Common myeloid progenitor, CD34-positive (primary cell): ENCODE results near the gene MYOCD.

Experiments used
- CTCF ChIA-PET: fragments of 350-600 bp; sonication (Branson Sonifier 250); formaldehyde crosslinking; loops from one replicate; lab custom pipeline; 2021; ENCODE audit warnings: antibody characterized with exemption; lab: Charles Lee
- POLR2A ChIA-PET: fragments of 350-600 bp; sonication (Branson Sonifier 250); formaldehyde crosslinking; loops from one replicate; lab custom pipeline; 2021; ENCODE audit warnings: antibody characterized with exemption; lab: Charles Lee
- DNase-seq, 3 donors: peaks; one replicate each; pipeline versions ENCODE4 v3.0.0 to v3.0.0-alpha.2; 2013
- H3K27ac ChIP-seq, 2 experiments: 1 replicate in 1 of 2; 2 replicates in 1 of 2; pipeline ENCODE4 v1.7.0; 2013; ENCODE audit warnings: inconsistent platforms in 2 of 2, low read length in 2 of 2, mild to moderate bottlenecking in 2 of 2, low read depth in 1 of 2, moderate library complexity in 1 of 2; ENCODE audit not compliant: severe bottlenecking in 2 of 2, insufficient read depth in 1 of 2, poor library complexity in 1 of 2
- H3K27me3 ChIP-seq, 5 experiments: replicated peaks in 2 of 5; 1 replicate in 3 of 5; 2 replicates in 2 of 5; pipeline versions ENCODE4 v1.6.1 to v1.7.0; 2013; ENCODE audit warnings: low read length in 4 of 5, mild to moderate bottlenecking in 2 of 5, moderate library complexity in 2 of 5, inconsistent platforms in 1 of 5; ENCODE audit not compliant: insufficient read depth in 5 of 5, control insufficient read depth in 4 of 5
- H3K36me3 ChIP-seq, 4 experiments: 1 replicate in 2 of 4; 2 replicates in 2 of 4; pipeline versions ENCODE4 v1.6.1 to v1.7.0; 2013; ENCODE audit warnings: low read length in 3 of 4, control low read depth in 1 of 4, mild to moderate bottlenecking in 1 of 4; ENCODE audit not compliant: control insufficient read depth in 4 of 4, insufficient read depth in 4 of 4
- H3K4me1 ChIP-seq, 4 experiments: 1 replicate in 3 of 4; 2 replicates in 1 of 4; pipeline versions ENCODE4 v1.6.1 to v1.7.1; 2013; ENCODE audit warnings: low read length in 3 of 4, mild to moderate bottlenecking in 3 of 4, control low read depth in 1 of 4, inconsistent platforms in 1 of 4, moderate library complexity in 1 of 4; ENCODE audit not compliant: control insufficient read depth in 4 of 4, insufficient read depth in 4 of 4; ENCODE audit errors: control extremely low read depth in 1 of 4
- H3K4me3 ChIP-seq, 7 experiments: 1 replicate in 4 of 7; 2 replicates in 3 of 7; pipeline versions ENCODE4 v1.5.1 to v1.7.0; 2013; ENCODE audit warnings: mild to moderate bottlenecking in 7 of 7, low read length in 6 of 7, moderate library complexity in 6 of 7, inconsistent platforms in 2 of 7, low read depth in 2 of 7, control low read depth in 1 of 7; ENCODE audit not compliant: insufficient read depth in 4 of 7, control insufficient read depth in 1 of 7; ENCODE audit errors: extremely low read depth in 1 of 7
- H3K9me3 ChIP-seq, 5 experiments: 1 replicate in 4 of 5; 2 replicates in 1 of 5; pipeline versions ENCODE4 v1.6.1 to v1.7.1; 2013; ENCODE audit warnings: low read length in 4 of 5, mild to moderate bottlenecking in 2 of 5, inconsistent platforms in 1 of 5, low read depth in 1 of 5, moderate library complexity in 1 of 5; ENCODE audit not compliant: control insufficient read depth in 4 of 5, insufficient read depth in 2 of 5; ENCODE audit errors: control extremely low read depth in 1 of 5
- WGBS: methylation state at CpG from one replicate; pipeline ENCODE4 v1.1.5; 2013; ENCODE audit not compliant: insufficient coverage; 5-methylcytosine and 5-hydroxymethylcytosine counted together

The MYOCD gene

GRCh38 chr17:12732366-12732765 is 66.7 kb downstream of the MYOCD start:
- H3K4me3 ChIP-seq, result no peak overlapping the region
- H3K9me3 ChIP-seq, result no peaks in the 10 kb centered on the region
- 95% methylated on average over 6 of the region's 8 CpGs for WGBS
- no peak for DNase-seq
- no peaks in the 10 kb centered on the region for H3K36me3 ChIP-seq
- peaks cover 0 to 4% (median 0%) of the 10 kb centered on the region in 5 experiments for H3K27me3 ChIP-seq
- H3K4me1 ChIP-seq, result no peaks in the 10 kb centered on the region
- CTCF ChIA-PET, result no interaction called here
- no peak overlapping the region for H3K27ac ChIP-seq
- POLR2A ChIA-PET, result no interaction called here

GRCh38 chr17:12734926-12735325 is 69.2 kb downstream of the MYOCD start:
- no peaks in the 10 kb centered on the region for H3K36me3 ChIP-seq
- H3K27ac ChIP-seq, result no peak overlapping the region
- H3K9me3 ChIP-seq, result no peaks in the 10 kb centered on the region
- POLR2A ChIA-PET, result no interaction called here
- DNase-seq, result no peak
- H3K27me3 ChIP-seq, result peaks cover 0 to 7% (median 0%) of the 10 kb centered on the region in 5 experiments
- WGBS, result 79% methylated on average over 2 of the region's 7 CpGs
- no peaks in the 10 kb centered on the region for H3K4me1 ChIP-seq
- CTCF ChIA-PET, result no interaction called here
- H3K4me3 ChIP-seq, result no peak overlapping the region

- WGBS, result 87% methylated on average over 6 of the region's 8 CpGs
- ChIA-PET CTCF (no interaction called here), POLR2A (no interaction called here)
- H3K36me3 ChIP-seq, result no peaks in the 10 kb centered on the region
- H3K4me1 ChIP-seq, result no peaks in the 10 kb centered on the region
- no peak for DNase-seq
- no peaks in the 10 kb centered on the region for H3K9me3 ChIP-seq
- no peak overlapping the region for H3K27ac ChIP-seq
- H3K4me3 ChIP-seq, result no peak overlapping the region
- peaks cover 0 to 7% (median 0%) of the 10 kb centered on the region in 5 experiments for H3K27me3 ChIP-seq
These were observed 69.8 kb downstream of the MYOCD start for GRCh38 chr17:12735517-12735916.

DNA sequence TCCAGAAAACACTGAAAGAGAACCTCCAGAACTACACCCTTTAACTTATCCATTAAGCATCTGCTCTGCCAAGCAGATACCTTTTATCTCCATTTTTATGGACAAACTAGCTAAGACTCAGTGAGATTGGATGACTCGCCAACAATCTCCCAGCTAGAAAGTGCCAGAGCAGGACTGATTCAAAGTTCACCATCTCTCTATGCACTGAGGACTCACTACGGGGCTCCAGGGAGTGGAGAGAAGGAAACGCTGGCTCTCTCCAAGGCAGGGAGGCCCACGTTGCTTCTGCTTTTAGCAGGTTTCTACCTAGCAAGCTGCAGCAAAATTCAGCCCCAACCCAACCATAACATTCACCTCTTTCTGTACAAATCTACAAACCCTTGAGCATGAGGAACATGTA is 70.8 kb downstream of the MYOCD start:
- no peak overlapping the region for H3K4me3 ChIP-seq
- peaks cover 0 to 7% (median 0%) of the 10 kb centered on the region in 5 experiments for H3K27me3 ChIP-seq
- CTCF ChIA-PET, result no interaction called here
- WGBS, result 70% methylated on average over 2 of the region's 4 CpGs
- no peaks in the 10 kb centered on the region for H3K9me3 ChIP-seq
- DNase-seq, result no peak
- no peak overlapping the region for H3K27ac ChIP-seq
- H3K36me3 ChIP-seq, result no peaks in the 10 kb centered on the region
- POLR2A ChIA-PET, result no interaction called here
- H3K4me1 ChIP-seq, result no peaks in the 10 kb centered on the region

GRCh38 chr17:12737740-12738469 is 72.2 kb downstream of the MYOCD start:
- H3K36me3 ChIP-seq, result no peaks in the 10 kb centered on the region
- no peak overlapping the region for H3K4me3 ChIP-seq
- CTCF ChIA-PET, result interaction anchor here (1.4 kb wide), 1 partner anchor 192 kb away, joined by 3 read pairs; no protein-coding TSS in a partner anchor
- no peaks in the 10 kb centered on the region for H3K4me1 ChIP-seq
- no peak for DNase-seq
- no peaks in the 10 kb centered on the region for H3K9me3 ChIP-seq
- POLR2A ChIA-PET, result no interaction called here
- 94% methylated on average over 4 of the region's 7 CpGs for WGBS
- peaks cover 0 to 7% (median 0%) of the 10 kb centered on the region in 5 experiments for H3K27me3 ChIP-seq
- no peak overlapping the region for H3K27ac ChIP-seq

DNA sequence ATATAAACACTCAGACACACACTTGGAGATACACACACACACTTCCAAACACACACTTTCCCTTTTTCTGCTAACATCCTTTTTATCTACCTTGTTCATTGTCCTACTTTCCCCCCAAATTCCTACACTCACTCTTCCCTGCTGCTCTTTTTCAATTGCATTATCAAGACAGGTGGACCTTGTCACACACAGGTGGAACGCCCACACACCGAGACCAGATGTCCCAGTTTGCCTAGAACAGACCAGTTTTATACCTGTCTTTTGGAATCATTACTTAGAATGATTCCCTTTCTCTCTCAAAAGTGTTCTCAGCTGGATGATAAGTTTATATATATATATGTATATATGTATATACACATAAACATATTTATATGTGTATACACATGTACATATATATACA is 72.9 kb downstream of the MYOCD start:
- WGBS, result no CpG with 5 or more reads among the region's 2 CpGs
- no peak overlapping the region for H3K4me3 ChIP-seq

GRCh38 chr17:12739500-12739899 is 73.8 kb downstream of the MYOCD start:
- 75% methylated on average over 1 of the region's 4 CpGs for WGBS
- ChIA-PET POLR2A (no interaction called here), CTCF (no interaction called here)
- Histone ChIP-seq H3K4me3 (no peak overlapping the region), H3K9me3 (no peaks in the 10 kb centered on the region), H3K4me1 (no peaks in the 10 kb centered on the region), H3K27me3 (peaks cover 0 to 7% (median 0%) of the 10 kb centered on the region in 5 experiments), H3K36me3 (no peaks in the 10 kb centered on the region), H3K27ac (no peak overlapping the region)
- DNase-seq, result no peak

More for the DNA sequence above, 72.9 kb downstream of the MYOCD start:
- Histone ChIP-seq H3K4me1 (no peaks in the 10 kb centered on the region), H3K27me3 (peaks cover 0 to 7% (median 0%) of the 10 kb centered on the region in 5 experiments), H3K9me3 (no peaks in the 10 kb centered on the region), H3K27ac (no peak overlapping the region), H3K36me3 (no peaks in the 10 kb centered on the region)
- POLR2A ChIA-PET, result no interaction called here
- DNase-seq, result no peak
- CTCF ChIA-PET, result no interaction called here
